Measurements from ENCODE around the gene TTC7B.

DNA sequence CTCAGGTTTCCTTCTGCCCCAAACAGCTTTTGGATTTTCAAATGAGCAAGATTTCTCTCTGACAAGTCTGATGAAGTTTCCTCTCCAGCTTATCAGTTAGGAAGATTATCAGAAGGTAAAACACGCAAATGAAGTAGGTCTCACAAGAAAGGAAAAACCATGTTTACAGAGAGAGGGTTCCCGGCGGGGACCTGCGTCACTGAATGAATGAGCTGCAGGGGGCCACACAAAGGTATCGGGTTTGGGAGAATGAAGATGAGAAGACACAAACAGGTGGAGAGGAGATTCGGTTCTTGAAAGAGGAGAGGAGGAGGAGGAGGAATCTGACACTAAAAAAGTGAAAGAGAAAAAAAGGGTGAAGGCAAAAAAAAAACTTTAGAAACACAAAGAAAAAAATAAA is 210.8 kb downstream of the TTC7B start:
- no peak for TF ChIP-seq BRCA1 (IDR thresholded peaks at IDR 0.05)
- TF ChIP-seq BRCA1 (CRISPR knock-in tag; IDR thresholded peaks at IDR 0.05): no peak
- no peak for TF ChIP-seq SLC30A9 (CRISPR knock-in tag; IDR thresholded peaks at IDR 0.05)
- TF ChIP-seq MTA2 (IDR thresholded peaks at IDR 0.05; ENCODE audit: low read depth): no peak
- TF ChIP-seq, protein P1, sequence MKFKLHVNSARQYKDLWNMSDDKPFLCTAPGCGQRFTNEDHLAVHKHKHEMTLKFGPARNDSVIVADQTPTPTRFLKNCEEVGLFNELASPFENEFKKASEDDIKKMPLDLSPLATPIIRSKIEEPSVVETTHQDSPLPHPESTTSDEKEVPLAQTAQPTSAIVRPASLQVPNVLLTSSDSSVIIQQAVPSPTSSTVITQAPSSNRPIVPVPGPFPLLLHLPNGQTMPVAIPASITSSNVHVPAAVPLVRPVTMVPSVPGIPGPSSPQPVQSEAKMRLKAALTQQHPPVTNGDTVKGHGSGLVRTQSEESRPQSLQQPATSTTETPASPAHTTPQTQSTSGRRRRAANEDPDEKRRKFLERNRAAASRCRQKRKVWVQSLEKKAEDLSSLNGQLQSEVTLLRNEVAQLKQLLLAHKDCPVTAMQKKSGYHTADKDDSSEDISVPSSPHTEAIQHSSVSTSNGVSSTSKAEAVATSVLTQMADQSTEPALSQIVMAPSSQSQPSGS (CRISPR knock-in tag; IDR thresholded peaks at IDR 0.05): no peak
- TF ChIP-seq TCFL5 (CRISPR knock-in tag; conservative IDR thresholded peaks at IDR 0.05): no peak
- TF ChIP-seq, protein P2, sequence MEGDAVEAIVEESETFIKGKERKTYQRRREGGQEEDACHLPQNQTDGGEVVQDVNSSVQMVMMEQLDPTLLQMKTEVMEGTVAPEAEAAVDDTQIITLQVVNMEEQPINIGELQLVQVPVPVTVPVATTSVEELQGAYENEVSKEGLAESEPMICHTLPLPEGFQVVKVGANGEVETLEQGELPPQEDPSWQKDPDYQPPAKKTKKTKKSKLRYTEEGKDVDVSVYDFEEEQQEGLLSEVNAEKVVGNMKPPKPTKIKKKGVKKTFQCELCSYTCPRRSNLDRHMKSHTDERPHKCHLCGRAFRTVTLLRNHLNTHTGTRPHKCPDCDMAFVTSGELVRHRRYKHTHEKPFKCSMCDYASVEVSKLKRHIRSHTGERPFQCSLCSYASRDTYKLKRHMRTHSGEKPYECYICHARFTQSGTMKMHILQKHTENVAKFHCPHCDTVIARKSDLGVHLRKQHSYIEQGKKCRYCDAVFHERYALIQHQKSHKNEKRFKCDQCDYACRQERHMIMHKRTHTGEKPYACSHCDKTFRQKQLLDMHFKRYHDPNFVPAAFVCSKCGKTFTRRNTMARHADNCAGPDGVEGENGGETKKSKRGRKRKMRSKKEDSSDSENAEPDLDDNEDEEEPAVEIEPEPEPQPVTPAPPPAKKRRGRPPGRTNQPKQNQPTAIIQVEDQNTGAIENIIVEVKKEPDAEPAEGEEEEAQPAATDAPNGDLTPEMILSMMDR (IDR thresholded peaks at IDR 0.05 in 2 of 3, conservative IDR thresholded peaks at IDR 0.05 in 1 of 3; ENCODE audit: insufficient read depth in 2 of 3, low read depth in 1 of 3, low read length in 3 of 3): no peak
- TF ChIP-seq FOXK1 (CRISPR knock-in tag; IDR thresholded peaks at IDR 0.05; ENCODE audit: borderline replicate concordance): no peak
- TF ChIP-seq, protein P3, sequence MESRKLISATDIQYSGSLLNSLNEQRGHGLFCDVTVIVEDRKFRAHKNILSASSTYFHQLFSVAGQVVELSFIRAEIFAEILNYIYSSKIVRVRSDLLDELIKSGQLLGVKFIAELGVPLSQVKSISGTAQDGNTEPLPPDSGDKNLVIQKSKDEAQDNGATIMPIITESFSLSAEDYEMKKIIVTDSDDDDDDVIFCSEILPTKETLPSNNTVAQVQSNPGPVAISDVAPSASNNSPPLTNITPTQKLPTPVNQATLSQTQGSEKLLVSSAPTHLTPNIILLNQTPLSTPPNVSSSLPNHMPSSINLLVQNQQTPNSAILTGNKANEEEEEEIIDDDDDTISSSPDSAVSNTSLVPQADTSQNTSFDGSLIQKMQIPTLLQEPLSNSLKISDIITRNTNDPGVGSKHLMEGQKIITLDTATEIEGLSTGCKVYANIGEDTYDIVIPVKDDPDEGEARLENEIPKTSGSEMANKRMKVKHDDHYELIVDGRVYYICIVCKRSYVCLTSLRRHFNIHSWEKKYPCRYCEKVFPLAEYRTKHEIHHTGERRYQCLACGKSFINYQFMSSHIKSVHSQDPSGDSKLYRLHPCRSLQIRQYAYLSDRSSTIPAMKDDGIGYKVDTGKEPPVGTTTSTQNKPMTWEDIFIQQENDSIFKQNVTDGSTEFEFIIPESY (CRISPR knock-in tag; IDR thresholded peaks at IDR 0.05): no peak
- no peak for TF ChIP-seq POLR2AphosphoS5 (IDR thresholded peaks at IDR 0.05; ENCODE audit: control insufficient read depth, insufficient read depth, low read depth, low read length)
- no peak for TF ChIP-seq TRIM24 (IDR thresholded peaks at IDR 0.05)
- no peak for TF ChIP-seq MECOM (CRISPR knock-in tag; IDR thresholded peaks at IDR 0.05)
- no peak for TF ChIP-seq TOE1 (IDR thresholded peaks at IDR 0.05; ENCODE audit: borderline replicate concordance)
- no peak for TF ChIP-seq TOE1 (CRISPR knock-in tag; IDR thresholded peaks at IDR 0.05; ENCODE audit: borderline replicate concordance, low read depth)
- TF ChIP-seq BHLHE40 (IDR thresholded peaks at IDR 0.05; ENCODE audit: low read length): no peak

Measured in K562 (cell line).